ENCODE results near the gene SEC11C.

Gene SEC11C

GRCh38 chr18:59144483-59144882 lies 4.8 kb downstream of the SEC11C start:
- no peak for DNase-seq (ENCODE audit: low spot score)

- no peak for DNase-seq (ENCODE audit: low spot score)
These were observed 5.4 kb downstream of the SEC11C start for GRCh38 chr18:59145055-59145454.

- no peak for DNase-seq (ENCODE audit: low spot score)
These were observed 8.5 kb downstream of the SEC11C start for GRCh38 chr18:59148192-59148591.

GRCh38 chr18:59149007-59149406 lies 9.3 kb downstream of the SEC11C start:
- no peak for DNase-seq (ENCODE audit: low spot score)

GRCh38 chr18:59149416-59149815 lies 9.7 kb downstream of the SEC11C start:
- DNase-seq (ENCODE audit: low spot score) = no peak

- no peak for DNase-seq (ENCODE audit: low spot score)
These were observed 10.6 kb downstream of the SEC11C start for GRCh38 chr18:59150236-59150635.

GRCh38 chr18:59155153-59155552 lies 15.5 kb downstream of the SEC11C start:
- no peak for DNase-seq (ENCODE audit: low spot score)

GRCh38 chr18:59156316-59156715 lies 16.6 kb downstream of the SEC11C start:
- DNase-seq (ENCODE audit: low spot score) = no peak

GRCh38 chr18:59159265-59159664 lies 19.6 kb downstream of the SEC11C start:
- no peak for DNase-seq (ENCODE audit: low spot score)

- no peak for DNase-seq (ENCODE audit: low spot score)
These were observed 20.3 kb downstream of the SEC11C start for GRCh38 chr18:59159986-59160385.

GRCh38 chr18:59172664-59173249 lies 33.1 kb downstream of the SEC11C start:
- DNase-seq (ENCODE audit: low spot score) = no peak

- no peak for DNase-seq (ENCODE audit: low spot score)
These were observed 37.8 kb downstream of the SEC11C start for GRCh38 chr18:59177485-59177884.

- DNase-seq (ENCODE audit: low spot score) = no peak
These were observed 40.6 kb downstream of the SEC11C start for GRCh38 chr18:59180150-59180845.

- DNase-seq (ENCODE audit: low spot score) = no peak
These were observed 43.0 kb downstream of the SEC11C start for GRCh38 chr18:59182673-59183072.

- no peak for DNase-seq (ENCODE audit: low spot score)
These were observed 49.3 kb downstream of the SEC11C start for GRCh38 chr18:59189008-59189407.

- no peak for DNase-seq (ENCODE audit: low spot score)
These were observed 50.1 kb downstream of the SEC11C start for GRCh38 chr18:59189746-59190145.

- no peak for DNase-seq (ENCODE audit: low spot score)
These were observed 56.6 kb downstream of the SEC11C start for GRCh38 chr18:59196161-59196725.

GRCh38 chr18:59197636-59198035 lies 58.0 kb downstream of the SEC11C start:
- no peak for DNase-seq (ENCODE audit: low spot score)

GRCh38 chr18:59198215-59198614 lies 58.5 kb downstream of the SEC11C start:
- no peak for DNase-seq (ENCODE audit: low spot score)

GRCh38 chr18:59200787-59201186 lies 61.1 kb downstream of the SEC11C start:
- DNase-seq (ENCODE audit: low spot score) = no peak

GRCh38 chr18:59202258-59202820 lies 62.7 kb downstream of the SEC11C start:
- DNase-seq (ENCODE audit: low spot score) = no peak

- no peak for DNase-seq (ENCODE audit: low spot score)
These were observed 67.8 kb downstream of the SEC11C start for GRCh38 chr18:59207506-59207905.
